Endothelial cell of hepatic sinusoid (primary cell): ENCODE measurements around the gene PLEKHA7.

Source experiments
- in situ Hi-C: cut with HindIII; loops from 2 replicates; pipeline ENCODE4 v1.10.0; 2017; ENCODE audit warnings: low sequenced_read_pairs

The PLEKHA7 gene

GRCh38 chr11:16759857-16760508, 254.2 kb downstream of the PLEKHA7 start:
- in situ Hi-C loops: no loop called here

DNA sequence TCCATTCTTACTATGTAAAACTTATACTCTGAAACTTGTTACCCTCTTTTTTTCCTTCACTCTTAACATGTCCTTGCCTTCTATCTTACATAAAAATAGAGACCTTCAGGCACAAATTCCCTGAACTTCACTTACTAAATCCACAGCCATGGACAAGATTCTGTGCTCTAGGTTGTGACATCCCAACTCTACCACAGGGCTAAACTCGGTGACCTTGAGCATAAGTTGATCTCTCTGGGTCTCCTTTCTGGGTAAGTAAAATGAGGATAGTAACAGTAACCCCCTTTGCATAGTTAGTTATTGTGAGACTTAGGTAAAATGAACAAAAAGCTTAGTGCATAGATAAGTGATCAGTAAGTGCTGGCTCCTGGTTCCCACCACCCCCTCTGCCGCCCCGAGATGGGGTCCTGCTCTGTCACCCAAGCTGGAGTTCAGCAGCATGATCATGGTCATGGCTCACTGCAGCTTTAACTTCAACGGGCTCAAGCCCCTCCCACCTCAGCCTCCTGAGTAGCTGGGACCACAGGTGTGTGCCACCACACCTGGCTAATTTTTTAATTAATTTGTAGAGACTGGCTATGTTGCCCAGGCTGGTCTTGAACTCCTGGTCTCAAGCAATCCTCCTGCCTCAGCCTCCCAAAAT, 255.7 kb downstream of the PLEKHA7 start:
- in situ Hi-C loops: no loop called here

GRCh38 chr11:16750417-16750816, 263.8 kb downstream of the PLEKHA7 start:
- in situ Hi-C loops: no loop called here

DNA sequence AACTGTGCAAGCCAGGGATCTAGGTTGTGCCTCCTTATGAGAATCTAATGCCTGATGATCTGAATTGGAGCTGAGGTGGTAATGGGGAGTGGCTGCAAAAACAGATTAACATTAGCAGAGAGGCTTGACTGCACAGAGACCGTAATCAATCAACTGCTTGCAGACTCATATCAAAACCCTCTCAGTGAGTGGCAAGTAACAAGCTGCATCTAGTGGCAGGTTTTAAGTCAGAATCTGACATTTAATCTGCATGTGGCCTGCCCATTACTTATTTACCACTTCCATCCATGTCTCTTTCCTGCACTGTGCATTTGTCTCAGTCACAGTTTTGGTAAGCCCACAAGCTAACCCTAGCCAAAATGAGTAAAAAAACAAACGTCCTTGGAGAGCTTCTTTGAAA, 264.5 kb downstream of the PLEKHA7 start:
- in situ Hi-C loops: no loop called here

GRCh38 chr11:16749092-16749491, 265.1 kb downstream of the PLEKHA7 start:
- in situ Hi-C loops: no loop called here

DNA sequence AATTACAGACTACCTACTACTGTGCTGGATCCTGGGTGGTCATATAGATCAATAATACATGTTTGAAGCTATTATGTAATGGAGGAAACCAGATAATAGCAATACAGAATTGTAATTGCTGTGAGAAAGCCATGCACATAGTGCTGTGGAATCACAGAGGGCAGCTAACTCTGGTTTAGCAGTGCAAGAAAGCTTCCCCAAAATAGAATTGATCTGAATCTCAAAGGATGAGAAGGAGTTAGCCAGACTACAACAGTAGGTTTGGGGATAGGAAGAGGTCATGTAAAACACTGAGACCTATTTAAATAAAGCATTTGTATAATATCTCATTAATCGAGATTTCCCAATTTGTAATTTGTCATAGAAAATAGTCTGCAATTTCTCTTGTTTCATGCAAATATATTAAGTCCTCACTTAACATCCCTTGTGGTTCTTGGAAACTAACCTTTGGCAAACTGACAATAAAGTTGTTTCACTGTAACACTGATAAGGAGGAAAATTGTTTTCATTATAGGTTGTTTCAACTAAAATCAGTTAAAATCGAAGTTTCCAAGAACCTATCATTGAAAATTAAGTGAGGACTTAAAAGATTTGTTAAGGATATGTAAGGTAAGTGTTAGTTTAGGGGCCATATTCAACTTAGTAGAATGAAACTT, 268.1 kb downstream of the PLEKHA7 start:
- in situ Hi-C loops: no loop called here

DNA sequence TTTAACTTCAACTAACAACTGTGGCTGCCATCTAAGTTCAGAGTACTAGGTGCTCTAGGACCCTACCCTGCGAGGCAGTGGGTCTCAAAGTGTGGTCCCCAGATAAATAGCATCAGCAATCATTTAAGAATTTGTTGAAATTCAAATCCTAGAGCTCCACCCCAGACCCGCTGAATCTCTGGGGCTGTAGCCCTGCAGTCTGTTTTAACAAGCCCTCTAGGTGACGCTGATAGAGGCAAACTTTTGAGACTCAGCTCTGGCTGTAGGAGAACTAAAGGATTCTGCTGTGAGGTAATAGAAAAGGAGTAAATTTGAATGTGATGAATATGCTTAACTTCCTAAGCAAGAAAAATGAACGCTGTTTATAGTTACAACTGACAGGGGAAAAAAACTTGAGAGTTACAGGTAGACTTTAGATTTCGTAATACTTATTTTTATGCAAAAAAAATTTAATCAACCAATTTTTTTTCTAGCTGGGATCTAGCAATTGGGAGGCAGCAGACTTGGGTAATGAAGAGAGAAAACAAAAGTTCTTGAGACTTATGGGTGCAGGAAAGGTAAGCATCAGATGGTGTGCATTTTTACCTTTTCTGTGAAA, 270.0 kb downstream of the PLEKHA7 start:
- in situ Hi-C loops: no loop called here

DNA sequence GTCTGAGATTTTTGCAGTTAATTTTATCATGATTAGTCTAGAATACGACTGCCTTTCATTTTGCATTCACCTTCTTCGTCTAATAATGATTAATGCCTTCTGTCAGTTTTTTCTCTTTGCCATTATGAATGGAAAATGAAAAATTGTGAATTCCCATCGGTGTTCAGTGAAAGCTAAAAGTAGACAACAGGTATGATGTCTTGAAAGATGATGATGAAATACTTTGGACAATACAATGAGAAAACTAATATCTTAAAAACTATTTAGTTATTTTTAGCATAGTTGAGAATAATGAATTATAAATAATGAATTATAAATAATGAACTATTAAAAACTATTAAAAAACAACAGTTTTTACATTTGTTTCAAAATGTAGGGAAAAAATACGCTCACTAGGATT, 270.7 kb downstream of the PLEKHA7 start:
- in situ Hi-C loops: no loop called here

DNA sequence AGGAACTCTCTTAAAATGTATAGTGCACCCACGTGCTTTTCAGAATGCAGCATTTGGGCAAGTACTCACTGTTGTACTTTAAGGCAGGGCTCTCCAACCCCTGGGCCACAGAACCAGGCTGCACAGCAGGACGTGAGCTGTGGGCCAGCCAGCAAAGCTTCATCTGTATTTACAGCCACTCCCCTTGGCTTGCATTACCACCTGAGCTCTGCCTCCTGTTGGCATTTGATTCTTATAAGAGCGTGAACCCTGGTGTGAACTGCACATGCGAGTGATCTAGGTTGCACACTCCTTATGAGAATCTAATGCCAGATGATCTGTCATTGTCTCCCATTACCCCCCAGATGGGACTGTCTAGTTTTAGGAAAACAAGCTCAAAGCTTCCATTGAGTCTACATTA, 272.7 kb downstream of the PLEKHA7 start:
- in situ Hi-C loops: no loop called here

DNA sequence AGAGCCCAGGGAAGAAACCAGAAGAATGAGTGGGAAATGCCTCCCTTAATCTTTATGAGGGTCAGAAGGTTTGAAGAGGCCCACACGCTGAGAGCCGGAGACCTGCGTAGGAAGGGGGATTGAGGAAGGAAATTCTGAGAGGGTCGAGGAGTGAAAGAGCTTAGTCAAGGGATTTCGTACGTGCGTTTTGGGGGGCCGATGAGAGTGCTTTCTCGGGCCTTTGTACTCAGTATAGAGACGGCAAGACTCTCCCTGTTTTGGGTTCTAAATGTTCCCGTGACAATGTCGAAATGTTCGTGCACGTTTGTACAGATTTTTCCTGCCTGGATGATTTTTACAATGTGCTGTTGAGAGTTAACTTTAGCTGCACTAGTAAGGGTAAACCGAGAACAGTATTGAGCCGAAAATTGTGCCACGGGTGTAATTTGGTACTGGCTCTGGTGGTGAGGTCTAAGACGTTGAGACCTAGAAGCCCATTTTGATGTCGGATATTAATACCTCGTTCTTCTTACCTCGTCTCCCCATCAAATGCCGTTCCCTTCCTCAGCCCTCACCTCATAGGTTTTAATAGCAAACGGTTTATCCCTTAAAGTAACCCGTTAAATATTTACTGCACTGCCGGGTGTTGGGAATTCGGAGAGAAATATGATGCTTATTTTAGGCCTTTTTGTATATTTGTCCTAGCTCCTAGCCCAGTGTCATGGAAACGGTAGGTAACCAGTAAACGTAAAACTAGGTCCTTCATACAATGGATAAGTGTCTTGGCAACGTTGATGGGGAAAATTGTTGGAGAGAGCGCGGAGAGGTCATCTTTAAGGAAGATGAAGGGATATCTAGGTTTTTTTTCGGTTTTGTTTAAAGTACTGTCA, 275.0 kb downstream of the PLEKHA7 start:
- in situ Hi-C loops: no loop called here

DNA sequence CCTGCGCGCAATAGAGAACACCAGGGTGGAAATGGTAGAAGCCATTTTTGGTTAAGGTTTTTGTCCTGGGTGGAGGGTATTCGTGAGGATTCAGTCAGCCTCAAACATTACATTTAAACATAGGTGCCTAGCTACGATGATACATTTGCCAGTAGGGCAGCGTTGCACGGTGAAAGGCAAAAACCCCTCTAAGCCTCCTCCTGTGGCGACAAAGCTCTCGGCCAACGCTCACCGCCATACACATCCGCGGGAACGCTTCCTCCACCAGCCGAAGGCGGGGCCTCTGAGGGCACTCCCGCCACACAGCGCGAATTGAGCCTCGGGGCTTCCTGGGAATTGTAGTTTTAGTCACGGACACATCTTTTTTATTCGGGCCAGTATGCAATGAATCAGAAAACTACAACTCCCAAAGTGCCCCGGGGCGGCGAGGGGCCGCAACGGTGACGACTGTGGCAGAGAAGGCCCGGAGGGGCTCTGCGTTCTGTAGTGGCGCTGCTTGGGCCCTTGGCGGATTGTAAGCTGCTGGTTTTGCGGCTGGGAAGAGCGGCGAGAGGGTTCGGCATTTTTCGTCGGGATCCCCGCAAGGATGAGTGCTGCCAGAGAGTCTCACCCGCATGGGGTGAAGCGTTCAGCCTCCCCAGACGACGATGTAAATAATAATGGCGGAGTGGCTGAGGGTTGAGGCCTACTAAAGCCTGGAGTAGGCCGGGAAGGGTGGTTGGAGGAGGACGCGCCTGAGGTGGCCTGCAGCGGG, 275.8 kb downstream of the PLEKHA7 start, which contains the start of gene C11orf58:
C11orf58 (plus strand) TSS at position 455 of the 754 bp plus-strand sequence; CDS start at position 587, 132 bp downstream.
- in situ Hi-C loops: no loop called here

GRCh38 chr11:16737818-16738192, 276.4 kb downstream of the PLEKHA7 start:
- in situ Hi-C loops: no loop called here
